ENCODE results near the gene ST6GALNAC1.
A peak's percentile ranks its signal among the peaks of the same experiment; 100 is the strongest.

Gene ST6GALNAC1

DNA sequence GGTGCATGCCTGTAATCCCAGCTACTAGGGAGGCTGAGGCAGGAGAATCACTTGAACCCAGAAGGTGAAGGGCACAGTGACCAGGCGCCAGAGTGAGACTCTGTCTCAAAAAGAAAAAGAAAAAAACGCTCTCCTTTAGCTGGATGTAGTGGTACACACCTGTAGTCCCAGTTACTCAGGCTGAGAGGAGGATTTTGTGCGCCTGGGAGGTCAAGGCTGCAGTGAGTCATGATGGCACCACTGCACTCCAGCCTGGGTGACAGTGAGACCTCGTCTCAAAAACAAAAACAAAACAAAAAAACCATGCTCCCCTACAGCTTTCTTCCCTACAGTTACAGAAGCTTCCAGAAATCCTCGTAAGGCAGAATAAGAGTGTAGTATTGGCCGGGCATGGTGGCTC, 33.1 kb upstream of the ST6GALNAC1 start:
- TF ChIP-seq, protein P1, sequence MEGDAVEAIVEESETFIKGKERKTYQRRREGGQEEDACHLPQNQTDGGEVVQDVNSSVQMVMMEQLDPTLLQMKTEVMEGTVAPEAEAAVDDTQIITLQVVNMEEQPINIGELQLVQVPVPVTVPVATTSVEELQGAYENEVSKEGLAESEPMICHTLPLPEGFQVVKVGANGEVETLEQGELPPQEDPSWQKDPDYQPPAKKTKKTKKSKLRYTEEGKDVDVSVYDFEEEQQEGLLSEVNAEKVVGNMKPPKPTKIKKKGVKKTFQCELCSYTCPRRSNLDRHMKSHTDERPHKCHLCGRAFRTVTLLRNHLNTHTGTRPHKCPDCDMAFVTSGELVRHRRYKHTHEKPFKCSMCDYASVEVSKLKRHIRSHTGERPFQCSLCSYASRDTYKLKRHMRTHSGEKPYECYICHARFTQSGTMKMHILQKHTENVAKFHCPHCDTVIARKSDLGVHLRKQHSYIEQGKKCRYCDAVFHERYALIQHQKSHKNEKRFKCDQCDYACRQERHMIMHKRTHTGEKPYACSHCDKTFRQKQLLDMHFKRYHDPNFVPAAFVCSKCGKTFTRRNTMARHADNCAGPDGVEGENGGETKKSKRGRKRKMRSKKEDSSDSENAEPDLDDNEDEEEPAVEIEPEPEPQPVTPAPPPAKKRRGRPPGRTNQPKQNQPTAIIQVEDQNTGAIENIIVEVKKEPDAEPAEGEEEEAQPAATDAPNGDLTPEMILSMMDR (IDR thresholded peaks at IDR 0.05; ENCODE audit: borderline replicate concordance, control extremely low read depth, extremely low read depth, insufficient read depth, missing control alignments): no peak
- no peak for DNase-seq (ENCODE audit: low spot score)
- in situ Hi-C loops (cut with MboI; ENCODE audit: low sequenced_read_pairs, unreplicated experiment): no loop called here

DNA sequence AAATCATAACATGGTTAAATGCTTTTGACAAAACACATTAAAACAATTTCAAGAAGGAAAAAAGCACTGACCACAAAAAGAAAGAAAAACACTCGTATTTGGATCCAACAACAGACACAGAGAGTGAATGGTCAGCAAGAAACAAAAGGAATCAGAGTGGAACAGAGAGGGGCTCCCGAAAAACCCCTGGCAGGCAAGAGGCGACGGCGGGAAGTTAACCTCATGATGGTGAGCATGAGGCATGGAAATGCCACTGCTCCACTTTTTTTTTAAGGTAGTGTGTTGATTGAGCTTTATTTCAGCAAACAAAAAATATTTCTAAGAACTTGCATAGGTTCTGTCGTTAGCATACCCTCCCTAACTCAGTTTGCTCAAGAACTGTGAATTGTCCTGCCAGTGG, 32.1 kb upstream of the ST6GALNAC1 start:
- TF ChIP-seq, protein P1 (IDR thresholded peaks at IDR 0.05; ENCODE audit: borderline replicate concordance, control extremely low read depth, extremely low read depth, insufficient read depth, missing control alignments): no peak
- in situ Hi-C loops (cut with MboI; ENCODE audit: low sequenced_read_pairs, unreplicated experiment): no loop called here
- DNase-seq (ENCODE audit: low spot score): no peak

DNA sequence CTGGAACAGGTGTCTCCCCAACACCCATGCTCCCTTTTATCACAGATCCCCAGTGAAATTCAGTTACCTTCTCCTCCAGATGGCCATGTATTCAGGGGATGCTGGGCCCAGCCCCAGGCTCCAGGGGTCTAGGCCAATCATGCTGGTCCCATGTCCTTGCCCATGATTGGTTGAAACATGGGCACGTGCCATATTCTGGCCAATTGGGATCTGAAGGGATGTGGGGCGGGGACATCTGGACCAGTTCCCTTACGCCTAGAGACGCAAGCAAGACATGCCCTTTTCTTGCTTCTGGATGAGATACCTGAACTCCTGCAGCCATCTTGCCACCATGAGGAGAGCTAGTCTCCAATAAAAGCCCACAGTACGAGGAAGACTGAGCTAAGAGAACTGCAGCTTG, 31.0 kb upstream of the ST6GALNAC1 start:
- TF ChIP-seq, protein P1 (IDR thresholded peaks at IDR 0.05; ENCODE audit: borderline replicate concordance, control extremely low read depth, extremely low read depth, insufficient read depth, missing control alignments): no peak
- DNase-seq (ENCODE audit: low spot score): peak; percentile 11
- in situ Hi-C loops (cut with MboI; ENCODE audit: low sequenced_read_pairs, unreplicated experiment): no loop called here

DNA sequence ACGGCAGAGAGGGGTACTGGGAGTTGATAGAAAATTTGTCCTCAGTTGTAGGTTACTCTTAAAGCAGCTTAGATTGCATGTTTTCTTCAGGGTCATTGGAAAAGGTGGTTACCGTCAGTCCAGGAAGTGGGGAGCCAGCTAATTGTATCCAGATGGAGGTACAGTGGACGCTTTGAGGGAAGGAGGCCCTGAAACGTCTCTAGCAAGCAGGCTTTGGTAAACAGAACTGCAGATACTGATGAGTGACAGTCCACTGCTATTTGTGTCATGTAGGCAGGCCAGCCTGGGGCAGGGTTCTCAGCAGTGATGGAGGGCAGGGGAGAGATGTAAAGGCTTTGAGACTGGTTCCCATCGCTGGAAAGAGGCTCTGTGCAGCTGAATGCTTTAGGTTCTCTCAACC, 30.2 kb upstream of the ST6GALNAC1 start:
- in situ Hi-C loops (cut with MboI; ENCODE audit: low sequenced_read_pairs, unreplicated experiment): no loop called here
- TF ChIP-seq, protein P1 (IDR thresholded peaks at IDR 0.05; ENCODE audit: borderline replicate concordance, control extremely low read depth, extremely low read depth, insufficient read depth, missing control alignments): no peak

DNA sequence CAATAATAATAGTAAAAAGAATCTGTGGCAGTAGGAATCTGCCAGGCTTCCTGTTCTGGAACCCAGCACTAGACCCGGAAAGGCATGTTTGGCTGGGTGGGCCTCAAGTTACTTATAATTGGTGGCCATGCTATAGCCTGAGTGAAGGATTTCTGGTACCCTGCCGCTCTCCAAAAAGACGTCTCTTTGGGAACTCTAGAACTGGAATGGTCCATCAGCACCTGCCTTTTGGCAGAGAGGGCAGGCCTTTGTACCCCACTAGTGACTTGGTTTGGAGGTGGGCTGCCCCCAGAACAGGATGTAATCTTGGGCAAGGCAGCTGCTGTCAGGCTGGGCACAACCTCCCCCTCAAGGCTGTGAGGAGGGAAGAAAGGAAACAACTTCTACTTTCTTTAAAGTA, 29.3 kb upstream of the ST6GALNAC1 start:
- in situ Hi-C loops (cut with MboI; ENCODE audit: low sequenced_read_pairs, unreplicated experiment): no loop called here
- TF ChIP-seq, protein P1 (IDR thresholded peaks at IDR 0.05; ENCODE audit: borderline replicate concordance, control extremely low read depth, extremely low read depth, insufficient read depth, missing control alignments): no peak
- peak; percentile 3 for DNase-seq (ENCODE audit: low spot score)

More for the DNA sequence above, 30.2 kb upstream of the ST6GALNAC1 start:
- peak; percentile 4 for DNase-seq (ENCODE audit: low spot score)

DNA sequence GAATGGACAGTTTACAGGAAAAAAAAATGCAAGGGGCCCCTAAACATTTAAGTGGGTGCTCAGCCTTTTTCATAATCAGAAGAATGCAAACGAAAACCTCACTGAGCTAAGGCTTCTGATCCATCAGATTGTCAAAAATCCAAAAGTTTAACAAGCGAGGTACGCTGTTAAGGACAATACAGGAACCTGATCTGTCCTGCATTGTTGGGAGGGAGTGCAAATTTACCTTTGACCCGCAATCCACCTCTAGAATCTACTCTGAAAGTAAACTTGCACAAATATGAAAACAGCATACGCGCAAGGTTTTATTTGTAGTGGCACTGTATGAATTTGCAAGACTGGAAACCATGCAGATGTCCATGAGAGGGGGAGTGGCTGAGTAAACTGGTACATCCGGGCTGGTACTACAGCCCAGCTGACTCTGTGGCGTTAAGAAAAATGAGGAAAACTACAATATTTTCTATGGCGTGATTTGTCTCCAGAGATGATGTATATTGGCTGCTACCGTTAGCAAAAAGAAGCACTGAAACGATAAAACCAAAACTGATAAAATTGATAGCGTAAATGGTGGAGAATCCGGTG, 28.8 kb upstream of the ST6GALNAC1 start:
- TF ChIP-seq, protein P1 (IDR thresholded peaks at IDR 0.05; ENCODE audit: borderline replicate concordance, control extremely low read depth, extremely low read depth, insufficient read depth, missing control alignments): no peak
- in situ Hi-C loops (cut with MboI; ENCODE audit: low sequenced_read_pairs, unreplicated experiment): no loop called here

More for the DNA sequence above, 28.8 kb upstream of the ST6GALNAC1 start:
- peak; percentile 22 for DNase-seq (ENCODE audit: low spot score)
